Heart left ventricle (tissue), 16 donors: ENCODE results near the gene ZNF521. TPM values are rescaled to one million over a fixed set of nuclear protein-coding genes. Genes with fewer than 3 reads are reported as not detected.

Experiments
- ATAC-seq, 4 donors: fragments of 200-7000 bp; cut with Tn5 transposase; one replicate each; pipeline ENCODE4 v1.9.1; 2020 to 2022; ENCODE audit warnings: moderate library complexity in 4 of 4, mild to moderate bottlenecking in 3 of 4, moderate number of reproducible peaks in 1 of 4
- DNase-seq, 5 donors: peaks; one replicate each; pipeline ENCODE4 v3.0.0-alpha.2; 2020
- H3K27ac ChIP-seq, 12 donors: fragments of 200-600 bp; sonication (generic) in 4 of 12; one replicate each; pipeline versions ENCODE4 v1.5.0 to v1.8.0; 2016 to 2022; ENCODE audit warnings: mild to moderate bottlenecking in 2 of 12
- H3K27me3 ChIP-seq, 9 donors: fragments of 200-600 bp; sonication (generic) in 2 of 9; one replicate each; pipeline versions ENCODE4 v1.5.1 to v1.8.0; 2016 to 2022; ENCODE audit warnings: mild to moderate bottlenecking in 3 of 9
- H3K36me3 ChIP-seq, 9 donors: fragments of 200-600 bp; sonication (generic) in 2 of 9; one replicate each; pipeline versions ENCODE4 v1.5.0 to v1.8.0; 2018 to 2022; ENCODE audit warnings: mild to moderate bottlenecking in 2 of 9
- H3K4me1 ChIP-seq, 12 donors: fragments of 200-600 bp; sonication (generic) in 4 of 12; one replicate each; pipeline versions ENCODE4 v1.5.0 to v1.8.0; 2016 to 2022; ENCODE audit warnings: mild to moderate bottlenecking in 3 of 12
- H3K4me3 ChIP-seq, 12 donors: fragments of 200-600 bp; sonication (generic) in 4 of 12; one replicate each; pipeline versions ENCODE4 v1.5.0 to v1.8.0; 2017 to 2022; ENCODE audit warnings: mild to moderate bottlenecking in 9 of 12, moderate library complexity in 4 of 12
- H3K9me3 ChIP-seq, 12 donors: fragments of 200-600 bp; sonication (generic) in 4 of 12; one replicate each; pipeline versions ENCODE4 v1.5.0 to v1.8.0; 2016 to 2022; ENCODE audit warnings: mild to moderate bottlenecking in 1 of 12
- POLR2A ChIP-seq, 2 donors: fragments of 450-650 bp; IDR thresholded peaks; one replicate each; pipeline ENCODE4 v1.6.1; 2017; ENCODE audit warnings: antibody characterized with exemption in 2 of 2, mild to moderate bottlenecking in 2 of 2, moderate library complexity in 2 of 2
- WGBS, 4 donors: extraction: QIAGEN DNeasy Blood & Tissue Kit in 2 of 4; methylation state at CpG; one replicate each; pipeline versions ENCODE4 v1.1.5 to v1.1.7; 2013 to 2018; 5-methylcytosine and 5-hydroxymethylcytosine counted together
- intact Hi-C, 10 donors: fragments of 100-400 bp; cut with DNase I; formaldehyde crosslinking; loops; one replicate each; pipeline versions ENCODE4 v1.11.1 to v1.14.2; 2022
- polyA plus RNA-seq, 2 donors: library from polyadenylated mRNA; stranded (reverse); fragments of 200-250 nt; gene quantifications; one replicate each; pipeline ENCODE4 v1.2.3, GENCODE V29; 2013
- total RNA-seq, 9 donors: library from RNA; depleted of rRNA in 2 of 9; stranded (reverse); fragments of >200 nt in 2 of 9; fragmentation: NEBNext Ultra II Directional in 3 of 9; extraction: Animal tissue kit (Norgen Biotek cat#: 25700) in 3 of 9; gene quantifications; one replicate each; pipeline versions ENCODE4 v1.1.0 to v1.2.4, GENCODE V29; 2016 to 2023
- TF ChIP-seq, protein P1 (sequence below), 12 donors: fragments of 200-600 bp; sonication (generic) in 4 of 12; IDR thresholded peaks; one replicate each; pipeline versions ENCODE4 v1.5.0 to v1.8.0; 2018 to 2022; ENCODE audit warnings: antibody characterized with exemption in 12 of 12, mild to moderate bottlenecking in 5 of 12
- donor health status: ischemic (EF 13 %, LVEDD 7.1; RV severe dilation, severe dysfunction).
- donor health status: healthy with polysubstance abuse.
- donor health status: DM: no; HTN: yes; CAD: no.
- donor health status: DM: no; HTN: no; CAD: no.
- donor health status: ischemic (EF 25% LVEDD 6.9; RV normal size, moderate dysfunction).
- donor health status: ischemic (EF 25% LVEDD 5.7; RV mildly dilated, moderate dysfunction).
- donor health status: healthy.
- donor health status: DM: yes; HTN: yes; CAD: no.
- donor health status: ischemic (EF 35%, LVEDD 5.7; RV mildly dilated, moderate dysfunction).
- donor health status: nonischemic (EF 11% LVEDD 7.7; RV severe dilation, severe dysfunction).
- donor health status: DM: yes; HTN: yes; CAD: no.
- donor health status: PGD.
- donor health status: ischemic (EF 29% LVEDD 5.4; RV normal size, mild dysfunction).
- donor health status: nonischemic (EF 23%, LVEDD 6.1; RV moderate dilation, normal function).

Gene ZNF521
- total and polyA plus RNA-seq, 11 donors, result 1.5 to 24.4 (median 14.9) TPM

DNA sequence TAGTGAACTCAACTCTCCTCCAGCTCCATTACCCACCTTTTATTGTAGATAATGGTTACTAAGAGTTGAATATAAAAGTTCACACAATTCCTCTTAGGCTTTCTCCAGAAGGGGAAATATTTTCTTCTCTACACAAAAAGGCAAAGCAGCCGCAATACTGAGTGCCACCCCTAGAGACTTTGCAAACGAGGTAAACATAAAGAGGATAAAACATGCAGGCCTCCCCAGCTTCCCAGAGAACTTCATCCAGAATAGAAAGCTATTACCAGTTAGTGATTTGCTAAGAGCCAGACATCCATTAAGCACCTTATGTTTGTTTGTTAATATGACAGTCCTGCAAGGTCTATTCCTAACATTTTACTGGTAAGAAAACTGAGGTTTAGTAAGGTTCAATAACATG, 17.4 kb downstream of the ZNF521 start:
- Histone ChIP-seq H3K27me3 (no peaks in the 10 kb centered on the region), H3K4me3 (no peak overlapping the region), H3K36me3 (no peaks in the 10 kb centered on the region), H3K4me1 (peaks cover 0 to 20% (median 0%) of the 10 kb centered on the region in 12 donors), H3K27ac (no peak overlapping the region), H3K9me3 (no peaks in the 10 kb centered on the region)
- TF ChIP-seq, protein P1, sequence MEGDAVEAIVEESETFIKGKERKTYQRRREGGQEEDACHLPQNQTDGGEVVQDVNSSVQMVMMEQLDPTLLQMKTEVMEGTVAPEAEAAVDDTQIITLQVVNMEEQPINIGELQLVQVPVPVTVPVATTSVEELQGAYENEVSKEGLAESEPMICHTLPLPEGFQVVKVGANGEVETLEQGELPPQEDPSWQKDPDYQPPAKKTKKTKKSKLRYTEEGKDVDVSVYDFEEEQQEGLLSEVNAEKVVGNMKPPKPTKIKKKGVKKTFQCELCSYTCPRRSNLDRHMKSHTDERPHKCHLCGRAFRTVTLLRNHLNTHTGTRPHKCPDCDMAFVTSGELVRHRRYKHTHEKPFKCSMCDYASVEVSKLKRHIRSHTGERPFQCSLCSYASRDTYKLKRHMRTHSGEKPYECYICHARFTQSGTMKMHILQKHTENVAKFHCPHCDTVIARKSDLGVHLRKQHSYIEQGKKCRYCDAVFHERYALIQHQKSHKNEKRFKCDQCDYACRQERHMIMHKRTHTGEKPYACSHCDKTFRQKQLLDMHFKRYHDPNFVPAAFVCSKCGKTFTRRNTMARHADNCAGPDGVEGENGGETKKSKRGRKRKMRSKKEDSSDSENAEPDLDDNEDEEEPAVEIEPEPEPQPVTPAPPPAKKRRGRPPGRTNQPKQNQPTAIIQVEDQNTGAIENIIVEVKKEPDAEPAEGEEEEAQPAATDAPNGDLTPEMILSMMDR (IDR thresholded peaks at IDR 0.05), result no peak
- no peak for TF ChIP-seq POLR2A (IDR thresholded peaks at IDR 0.05)
- no peak for ATAC-seq
- DNase-seq, result no peak
- 92 to 98% (median 95%) methylated on average over 2 of the region's 2 CpGs for WGBS, 4 donors
- intact Hi-C loops, result no loop called here

DNA sequence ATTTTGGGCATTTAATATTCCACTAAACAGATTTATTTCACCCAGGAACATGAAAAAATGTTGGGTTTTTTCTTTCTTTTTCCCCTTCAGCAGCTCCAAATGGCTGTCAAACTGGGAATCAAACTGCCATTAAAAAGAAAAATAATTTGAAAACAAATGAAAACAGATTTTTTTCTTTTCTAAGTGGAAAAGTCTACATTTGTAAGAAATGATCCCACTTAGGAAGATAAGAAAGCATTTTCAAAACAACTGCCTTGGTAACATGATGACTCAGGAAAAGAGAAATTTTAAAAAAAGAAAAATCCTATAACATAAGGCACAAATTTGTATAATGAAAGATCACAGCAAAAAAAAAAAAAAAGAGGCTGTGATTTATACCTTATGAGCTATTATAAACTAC, 20.0 kb downstream of the ZNF521 start:
- intact Hi-C loops, result no loop called here
- no peaks in the 10 kb centered on the region for H3K27me3 ChIP-seq

DNA sequence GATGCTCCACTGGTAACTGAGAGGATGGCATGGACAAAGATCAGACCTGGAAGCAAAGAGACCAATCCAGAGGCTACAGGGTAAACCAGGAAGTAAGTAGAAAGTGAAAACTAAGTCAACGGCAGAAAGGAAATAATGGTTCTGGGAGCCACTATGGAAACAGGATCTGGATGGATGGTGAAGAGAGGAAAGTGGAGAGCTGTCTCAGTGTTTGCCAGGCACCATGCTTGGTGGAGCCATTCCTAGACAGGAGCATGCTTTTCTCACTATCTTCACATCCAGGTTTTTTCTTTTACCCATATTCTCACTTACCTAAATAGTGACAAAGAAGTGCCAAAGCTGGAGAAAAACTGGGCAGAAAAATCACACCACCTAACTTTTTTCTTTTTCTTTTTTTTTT, 22.2 kb downstream of the ZNF521 start:
- ATAC-seq, result no peak

More for the DNA sequence above, 20.0 kb downstream of the ZNF521 start:
- ATAC-seq (no peak), DNase-seq (no peak)
- Histone ChIP-seq H3K4me3 (no peak overlapping the region), H3K36me3 (no peaks in the 10 kb centered on the region), H3K4me1 (peaks cover 0 to 32% (median 10%) of the 10 kb centered on the region in 12 donors), H3K27ac (peak overlapping the region in 1 of 12 donors; percentile 12), H3K9me3 (no peaks in the 10 kb centered on the region)
- TF ChIP-seq, protein P1 (IDR thresholded peaks at IDR 0.05), result no peak
- no peak for TF ChIP-seq POLR2A (IDR thresholded peaks at IDR 0.05)

DNA sequence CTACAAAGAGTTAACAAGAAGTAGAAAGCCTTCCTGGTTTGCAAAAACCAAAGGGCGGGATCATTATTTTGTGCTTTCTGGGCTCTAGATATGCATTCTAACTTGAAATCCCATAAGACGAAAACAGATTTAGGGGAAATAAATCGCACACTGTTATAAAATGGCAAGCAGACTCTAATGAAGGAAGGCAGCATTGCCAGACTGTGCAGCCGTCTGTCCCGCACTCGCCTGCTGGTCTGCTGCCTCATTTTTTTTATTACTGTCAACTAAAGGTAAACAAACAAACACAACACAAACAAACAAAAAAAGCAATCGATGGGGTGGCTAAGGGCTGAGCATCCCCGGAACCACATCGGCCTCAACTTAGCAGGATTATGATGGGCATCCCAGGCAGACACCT, 24.4 kb downstream of the ZNF521 start:
- peak in 1 of 4 donors; percentile 44 for ATAC-seq
- Histone ChIP-seq H3K36me3 (no peaks in the 10 kb centered on the region), H3K9me3 (no peaks in the 10 kb centered on the region), H3K27me3 (no peaks in the 10 kb centered on the region), H3K4me3 (peak overlapping the region in 5 of 12 donors; percentile 8 to 28 (median 9)), H3K4me1 (peaks cover 0 to 59% (median 33%) of the 10 kb centered on the region in 12 donors), H3K27ac (peak overlapping the region in 2 of 12 donors; percentile 6 to 13)
- no peak for DNase-seq
- TF ChIP-seq, protein P1 (IDR thresholded peaks at IDR 0.05), result no peak
- TF ChIP-seq POLR2A (IDR thresholded peaks at IDR 0.05), result no peak
- 49 to 58% (median 50%) methylated on average over 9 of the region's 9 CpGs for WGBS, 4 donors
- intact Hi-C loops, result no loop called here

More for the DNA sequence above, 22.2 kb downstream of the ZNF521 start:
- Histone ChIP-seq H3K27me3 (no peaks in the 10 kb centered on the region), H3K27ac (no peak overlapping the region), H3K9me3 (no peaks in the 10 kb centered on the region), H3K4me3 (no peak overlapping the region), H3K4me1 (peaks cover 0 to 50% (median 31%) of the 10 kb centered on the region in 12 donors), H3K36me3 (no peaks in the 10 kb centered on the region)
- 48 to 66% (median 52%) methylated on average over 1 of the region's 1 CpG for WGBS, 4 donors
- DNase-seq, result no peak
- intact Hi-C loops, result no loop called here
- no peak for TF ChIP-seq POLR2A (IDR thresholded peaks at IDR 0.05)
- TF ChIP-seq, protein P1 (IDR thresholded peaks at IDR 0.05), result no peak
